C1 segment of cervical spinal cord (tissue), 14 donors: ENCODE data around the gene C11orf91.

Source experiments
- DNase-seq, 14 donors: peaks; one replicate each; lab custom pipeline; 2025; lab: John Stamatoyannopoulos, UW

C11orf91 gene

GRCh38 chr11:33651990-33652389, 48.6 kb downstream of the C11orf91 start:
- DNase-seq, result no peak

- DNase-seq, result no peak
These were observed 49.1 kb downstream of the C11orf91 start for GRCh38 chr11:33651555-33651954.

GRCh38 chr11:33649944-33650343, 50.7 kb downstream of the C11orf91 start:
- no peak for DNase-seq
